ENCODE measurements around the gene SLC25A38. TPM values are rescaled to one million over a fixed set of nuclear protein-coding genes. Genes with fewer than 3 reads are reported as not detected.

Gene SLC25A38
- total RNA-seq, 1 experiment from 2014 or later: 29.7 TPM

- Histone ChIP-seq H2AFZ (ENCODE audit: low read length) (no peak overlapping the region), H3K4me3 (ENCODE audit: low read length) (no peak overlapping the region), H3K9ac (ENCODE audit: low read length) (no peak overlapping the region), H3K36me3 (ENCODE audit: low read depth, low read length) (no peaks in the 10 kb centered on the region), H3K27ac (ENCODE audit: low read length) (no peak overlapping the region), H3K79me2 (ENCODE audit: low read length) (no peaks in the 10 kb centered on the region), H3K9me3 (ENCODE audit: low read length) (no peaks in the 10 kb centered on the region), H3K4me1 (ENCODE audit: insufficient read depth, low read length) (peaks cover 26% of the 10 kb centered on the region), H4K20me1 (ENCODE audit: low read length) (no peaks in the 10 kb centered on the region), H3K9me2 (replicated peaks; ENCODE audit: low read length) (no peaks in the 10 kb centered on the region), H3F3A (ENCODE audit: low read length, unreplicated experiment) (no peaks in the 10 kb centered on the region), H3K4me2 (ENCODE audit: low read length) (no peak overlapping the region), H3K27me3 (ENCODE audit: low read length) (no peaks in the 10 kb centered on the region)
- POLR2A ChIA-PET (ENCODE audit: unreplicated experiment): no interaction called here
- DNase-seq (peak; percentile 55), ATAC-seq (no peak; the same call in none of the 2 replicates)
- intact Hi-C loops (cut with micrococcal nuclease): no loop called here
- TF ChIP-seq CTCF (conservative IDR thresholded peaks at IDR 0.05; ENCODE audit: low read depth, low read length) (no peak), EZH2phosphoT487 (IDR thresholded peaks at IDR 0.05; ENCODE audit: borderline replicate concordance, low read length) (no peak), EZH2 (IDR thresholded peaks at IDR 0.05; ENCODE audit: low read length, unreplicated experiment) (no peak)
- no TSS peak for BruUV-seq (replicated peaks)
- CTCF ChIA-PET: no interaction called here
Measured at GRCh38 chr3:39343076-39343717, 40.0 kb upstream of the SLC25A38 start.

GRCh38 chr3:39343760-39344159 is 39.4 kb upstream of the SLC25A38 start:
- Histone ChIP-seq H4K20me1 (ENCODE audit: low read length) (no peaks in the 10 kb centered on the region), H3F3A (ENCODE audit: low read length, unreplicated experiment) (no peaks in the 10 kb centered on the region), H3K4me2 (ENCODE audit: low read length) (no peak overlapping the region), H3K9ac (ENCODE audit: low read length) (no peak overlapping the region), H3K79me2 (ENCODE audit: low read length) (no peaks in the 10 kb centered on the region), H3K9me3 (ENCODE audit: low read length) (no peaks in the 10 kb centered on the region), H3K27me3 (ENCODE audit: low read length) (no peaks in the 10 kb centered on the region), H3K27ac (ENCODE audit: low read length) (no peak overlapping the region), H3K36me3 (ENCODE audit: low read depth, low read length) (no peaks in the 10 kb centered on the region), H2AFZ (ENCODE audit: low read length) (no peak overlapping the region), H3K4me1 (ENCODE audit: insufficient read depth, low read length) (peaks cover 26% of the 10 kb centered on the region), H3K9me2 (replicated peaks; ENCODE audit: low read length) (no peaks in the 10 kb centered on the region), H3K4me3 (ENCODE audit: low read length) (no peak overlapping the region)
- POLR2A ChIA-PET (ENCODE audit: unreplicated experiment): no interaction called here
- ATAC-seq (no peak), DNase-seq (no peak)
- BruUV-seq (replicated peaks): no TSS peak
- TF ChIP-seq CTCF (conservative IDR thresholded peaks at IDR 0.05; ENCODE audit: low read depth, low read length) (no peak), EZH2 (IDR thresholded peaks at IDR 0.05; ENCODE audit: low read length, unreplicated experiment) (no peak), EZH2phosphoT487 (IDR thresholded peaks at IDR 0.05; ENCODE audit: borderline replicate concordance, low read length) (no peak)
- CTCF ChIA-PET: no interaction called here
- intact Hi-C loops (cut with micrococcal nuclease): no loop called here

GRCh38 chr3:39344746-39345344 is 38.3 kb upstream of the SLC25A38 start:
- Histone ChIP-seq H3K4me1 (ENCODE audit: insufficient read depth, low read length) (peaks cover 26% of the 10 kb centered on the region), H3K27ac (ENCODE audit: low read length) (peak overlapping the region; percentile 9; the same call in 1 of the 2 replicates), H3K9me3 (ENCODE audit: low read length) (no peaks in the 10 kb centered on the region), H4K20me1 (ENCODE audit: low read length) (no peaks in the 10 kb centered on the region), H3K9ac (ENCODE audit: low read length) (no peak overlapping the region), H3K4me3 (ENCODE audit: low read length) (no peak overlapping the region), H3F3A (ENCODE audit: low read length, unreplicated experiment) (no peaks in the 10 kb centered on the region), H2AFZ (ENCODE audit: low read length) (no peak overlapping the region), H3K9me2 (replicated peaks; ENCODE audit: low read length) (no peaks in the 10 kb centered on the region), H3K36me3 (ENCODE audit: low read depth, low read length) (no peaks in the 10 kb centered on the region), H3K79me2 (ENCODE audit: low read length) (no peaks in the 10 kb centered on the region), H3K4me2 (ENCODE audit: low read length) (no peak overlapping the region), H3K27me3 (ENCODE audit: low read length) (no peaks in the 10 kb centered on the region)
- CTCF ChIA-PET: no interaction called here
- DNase-seq: peak; percentile 79
- TF ChIP-seq EZH2 (IDR thresholded peaks at IDR 0.05; ENCODE audit: low read length, unreplicated experiment): no peak
- TF ChIP-seq EZH2phosphoT487 (IDR thresholded peaks at IDR 0.05; ENCODE audit: borderline replicate concordance, low read length): no peak
- peak; percentile 75 for ATAC-seq
- intact Hi-C loops (cut with micrococcal nuclease): no loop called here
- no TSS peak for BruUV-seq (replicated peaks)
- POLR2A ChIA-PET (ENCODE audit: unreplicated experiment): no interaction called here

All from PC-3 (cell line).